NCI-H146 treated with DMSO at 0.1 percent for 48 hours (cell line): ENCODE data around the gene B9D1.

Source experiments
- DNase-seq: peaks from one replicate; lab custom pipeline; 2025; ENCODE audit not compliant: unreplicated experiment; lab: John Stamatoyannopoulos, UW

Gene B9D1

DNA sequence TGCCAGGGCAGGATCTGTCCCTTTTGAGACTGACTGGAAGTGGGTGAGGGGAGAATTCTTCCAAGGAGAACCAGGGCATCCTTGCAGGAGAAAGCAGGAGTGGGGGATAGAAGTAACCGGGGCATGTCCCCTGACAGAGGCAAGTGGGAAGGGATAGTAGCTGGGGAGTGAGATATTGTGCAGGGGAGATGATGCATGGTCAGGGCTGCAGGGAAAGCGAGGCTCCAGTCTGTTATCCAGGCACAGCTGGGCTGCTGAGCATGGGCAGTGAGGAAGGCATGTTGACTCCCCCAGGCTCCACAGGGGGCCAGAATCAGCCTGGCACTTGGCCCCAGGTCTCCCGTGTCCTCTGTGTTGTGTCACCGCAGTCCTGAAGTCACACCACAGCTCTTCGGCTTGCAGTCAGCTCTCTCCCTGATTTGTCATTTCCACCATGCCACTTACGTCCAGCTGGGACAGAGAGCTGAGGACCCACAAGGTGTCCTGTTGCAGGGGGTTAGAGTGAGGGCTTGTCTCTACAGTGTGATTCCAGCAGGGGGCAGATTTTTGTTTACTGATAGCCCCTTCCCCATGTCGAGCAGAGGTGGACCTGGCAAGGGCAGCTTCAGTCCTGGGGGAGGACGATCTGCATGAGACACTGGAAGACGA, 40.9 kb downstream of the B9D1 start:
- no peak for DNase-seq

GRCh38 chr17:19320876-19321275, 41.6 kb downstream of the B9D1 start:
- no peak for DNase-seq

DNA sequence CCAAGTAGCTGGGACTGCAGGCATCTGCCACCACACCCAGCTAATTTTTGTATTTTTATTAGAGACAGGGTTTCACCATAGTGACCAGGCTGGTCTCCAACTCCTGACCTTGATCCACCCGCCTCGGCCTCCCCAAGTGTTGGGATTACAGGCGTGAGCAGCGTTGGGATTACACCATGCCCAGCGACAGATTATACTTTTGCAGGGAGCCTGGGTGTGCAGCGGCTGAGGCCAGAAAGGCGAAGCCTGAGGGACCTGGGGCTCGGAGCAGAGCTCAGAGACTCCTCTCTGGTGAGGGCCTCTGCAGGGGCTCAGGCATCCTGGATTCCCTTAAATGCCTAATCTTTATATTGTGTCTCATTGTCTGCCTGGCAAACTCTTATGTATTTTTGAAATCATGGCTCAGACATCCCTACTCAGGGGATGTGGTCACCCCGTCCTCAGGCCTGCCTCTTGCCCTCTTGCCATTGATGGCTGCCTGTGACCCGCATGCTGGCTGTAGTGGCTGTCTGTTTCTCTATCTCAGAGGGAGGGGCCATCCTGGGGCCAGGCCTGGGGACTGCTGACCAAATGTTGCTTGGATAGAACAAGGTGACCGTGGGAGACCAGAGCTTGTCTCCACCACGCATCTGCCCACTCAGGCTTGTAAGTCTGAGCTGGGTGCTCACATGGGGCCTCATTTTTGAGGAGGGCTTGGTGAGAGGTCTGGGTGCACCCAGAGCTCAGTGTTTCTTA, 42.6 kb downstream of the B9D1 start:
- no peak for DNase-seq

DNA sequence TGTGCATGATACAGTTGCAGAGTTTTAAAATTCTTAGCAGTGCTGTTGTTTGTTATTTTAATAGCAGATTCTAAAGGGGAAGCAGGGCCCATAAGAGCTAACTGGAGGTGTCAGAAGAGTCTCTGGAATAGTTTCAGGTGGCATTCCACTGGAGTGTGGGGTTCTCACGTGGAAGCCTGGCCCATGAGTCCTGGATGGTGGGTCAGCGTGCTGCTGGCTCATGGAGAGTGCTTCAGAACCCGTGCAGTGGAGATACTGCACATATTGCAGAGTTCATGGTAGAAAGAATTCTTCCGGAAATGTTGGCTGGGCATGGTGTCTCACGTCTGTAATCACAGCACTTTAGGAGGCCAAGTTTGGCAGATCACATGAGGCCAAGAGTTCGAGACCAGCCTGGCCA, 43.9 kb downstream of the B9D1 start:
- no peak for DNase-seq

DNA sequence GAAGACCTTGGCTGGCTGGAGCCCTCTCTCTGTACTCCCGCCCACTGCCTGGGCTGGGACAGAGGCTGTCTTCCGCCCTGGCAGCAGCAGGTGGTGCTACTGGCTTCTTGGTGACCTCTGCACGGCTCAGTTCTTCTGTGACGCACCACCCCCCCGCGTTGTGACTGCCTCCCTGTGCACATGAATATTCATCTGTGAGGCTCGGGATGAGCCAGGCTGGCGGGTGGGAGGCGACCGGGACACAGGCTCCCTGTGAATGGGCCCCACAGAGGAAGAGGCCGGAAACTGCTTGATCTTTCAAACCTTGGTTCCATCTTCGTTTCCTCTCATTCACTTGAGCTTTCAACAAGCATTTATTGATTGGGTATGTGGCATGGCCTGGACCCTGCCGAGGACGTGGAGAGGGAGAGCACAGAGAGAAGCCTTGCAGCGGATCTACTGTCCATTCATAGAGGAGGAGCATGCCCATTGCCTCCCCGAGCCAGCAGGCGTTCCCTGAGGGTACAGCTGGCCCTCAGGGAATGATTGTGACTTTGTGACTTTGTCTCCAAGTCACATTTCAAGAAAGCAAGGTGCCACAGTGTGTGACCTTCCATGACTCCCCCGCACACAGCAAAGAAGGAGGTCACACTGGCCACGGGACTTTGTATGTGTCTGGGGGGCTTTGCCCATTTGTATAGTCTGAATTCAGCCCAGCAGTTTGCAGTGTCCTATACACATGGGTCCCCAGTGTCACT, 45.0 kb downstream of the B9D1 start:
- peak; percentile 63 for DNase-seq

DNA sequence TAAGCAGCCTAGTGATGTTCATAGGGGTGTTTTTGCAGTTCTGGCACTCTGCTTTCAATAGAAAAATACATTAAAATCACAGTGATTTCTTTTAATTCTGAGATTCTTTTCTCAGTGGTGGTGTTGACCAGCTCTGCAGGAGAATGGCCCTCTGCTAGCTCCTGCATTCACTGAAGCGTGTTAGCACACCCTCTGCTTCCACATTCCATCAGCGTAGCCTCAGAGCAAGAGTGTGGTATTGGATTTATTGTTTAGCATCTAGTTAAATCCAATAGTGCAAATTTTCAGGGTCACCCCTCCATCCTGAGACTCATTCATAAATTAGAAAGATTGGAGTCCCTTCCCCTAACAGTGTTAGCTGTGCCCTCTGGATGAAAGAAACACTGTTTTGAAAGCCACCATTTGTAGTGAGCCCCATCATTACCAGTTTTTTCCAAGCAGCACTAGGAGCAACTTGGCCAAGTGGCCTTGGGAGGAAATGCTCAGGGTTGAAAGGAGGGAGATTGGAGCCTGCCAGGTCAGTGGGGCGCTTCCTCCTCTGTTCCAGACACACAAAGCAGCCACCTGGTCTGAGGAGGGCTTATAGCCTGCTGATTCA, 45.7 kb downstream of the B9D1 start:
- no peak for DNase-seq

DNA sequence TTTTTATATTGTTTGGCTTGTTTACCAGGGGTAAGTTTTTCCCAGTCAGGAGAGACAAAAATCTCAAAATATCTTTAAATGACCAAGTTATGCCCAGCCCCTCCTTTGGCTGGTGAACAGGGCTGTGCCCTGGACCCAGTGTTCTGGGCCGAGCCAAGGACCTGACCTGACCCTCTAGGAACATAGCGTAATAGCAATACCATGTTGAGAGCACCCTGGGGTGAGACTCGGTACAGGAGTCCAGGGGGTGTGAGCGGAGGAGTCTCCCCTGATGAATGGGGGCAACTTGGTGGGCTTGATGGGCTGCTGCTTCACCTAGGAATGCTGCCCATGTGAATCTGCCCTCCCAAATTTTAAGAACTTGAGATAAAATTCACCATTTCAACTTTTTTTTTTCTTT, 47.4 kb downstream of the B9D1 start:
- no peak for DNase-seq

DNA sequence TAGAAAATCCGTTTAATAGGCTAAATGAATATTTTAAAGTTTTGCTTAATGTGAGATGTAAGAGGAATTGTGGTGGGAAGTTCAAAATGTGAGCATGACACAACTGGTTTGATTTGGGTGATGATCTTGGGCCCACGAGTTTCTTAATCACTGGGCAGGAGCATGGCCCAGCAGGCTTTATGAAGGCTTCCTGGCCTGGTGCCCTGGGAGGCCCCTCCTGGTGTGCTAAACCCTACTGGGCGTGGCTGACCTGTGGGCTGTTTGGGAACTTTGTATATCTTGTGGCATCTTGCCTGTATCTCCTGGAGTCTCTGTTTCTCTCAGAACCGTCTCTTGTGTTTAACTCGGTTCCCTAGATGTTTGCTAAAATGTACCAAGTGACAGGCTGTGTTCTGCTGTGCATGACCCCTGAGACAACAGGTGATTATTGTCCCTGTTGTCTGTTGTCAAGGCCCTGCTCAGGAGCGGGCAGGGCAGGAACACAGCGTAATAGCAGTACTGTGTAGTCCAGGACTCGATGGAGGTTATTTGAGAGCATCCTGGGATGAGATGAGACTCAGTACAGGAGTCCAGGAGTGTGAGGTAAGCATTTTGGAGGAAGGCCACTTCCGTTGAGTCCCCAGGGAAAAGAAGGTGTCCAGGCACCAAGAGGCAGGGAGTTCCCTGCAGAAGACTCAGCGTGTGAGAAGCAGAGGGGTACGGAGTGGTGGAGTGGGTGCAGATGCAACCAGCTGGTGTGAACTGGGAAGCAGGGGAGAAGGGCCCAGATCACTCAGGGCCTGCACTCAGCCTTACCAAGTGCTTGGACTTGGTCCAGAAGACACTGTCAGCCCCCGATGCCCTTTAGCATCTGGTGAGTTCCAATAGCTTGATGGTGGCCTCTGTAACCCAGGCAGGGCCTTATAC, 48.5 kb downstream of the B9D1 start:
- no peak for DNase-seq

- DNase-seq, result no peak
Measured at GRCh38 chr17:19313066-19313745, 49.3 kb downstream of the B9D1 start.

DNA sequence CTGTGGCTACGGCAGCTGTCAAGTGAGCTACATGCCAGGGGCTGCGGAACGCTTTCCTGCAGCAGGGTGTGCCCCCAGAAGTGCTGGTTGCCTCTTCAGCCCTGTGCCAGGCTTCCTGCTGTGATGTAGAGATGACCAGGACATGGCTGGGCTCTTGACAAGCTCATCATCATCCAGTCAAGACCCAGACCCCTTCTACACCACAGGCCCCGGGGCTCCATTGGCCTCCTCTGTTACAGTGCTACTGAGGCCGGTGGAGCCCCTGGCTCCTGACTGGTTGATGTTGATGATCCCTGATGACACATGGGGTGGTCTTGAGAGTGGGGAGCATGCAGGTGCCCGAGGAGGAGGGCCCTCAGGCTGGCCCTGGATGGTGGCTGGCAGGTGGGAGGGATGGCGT, 50.1 kb downstream of the B9D1 start:
- no peak for DNase-seq

DNA sequence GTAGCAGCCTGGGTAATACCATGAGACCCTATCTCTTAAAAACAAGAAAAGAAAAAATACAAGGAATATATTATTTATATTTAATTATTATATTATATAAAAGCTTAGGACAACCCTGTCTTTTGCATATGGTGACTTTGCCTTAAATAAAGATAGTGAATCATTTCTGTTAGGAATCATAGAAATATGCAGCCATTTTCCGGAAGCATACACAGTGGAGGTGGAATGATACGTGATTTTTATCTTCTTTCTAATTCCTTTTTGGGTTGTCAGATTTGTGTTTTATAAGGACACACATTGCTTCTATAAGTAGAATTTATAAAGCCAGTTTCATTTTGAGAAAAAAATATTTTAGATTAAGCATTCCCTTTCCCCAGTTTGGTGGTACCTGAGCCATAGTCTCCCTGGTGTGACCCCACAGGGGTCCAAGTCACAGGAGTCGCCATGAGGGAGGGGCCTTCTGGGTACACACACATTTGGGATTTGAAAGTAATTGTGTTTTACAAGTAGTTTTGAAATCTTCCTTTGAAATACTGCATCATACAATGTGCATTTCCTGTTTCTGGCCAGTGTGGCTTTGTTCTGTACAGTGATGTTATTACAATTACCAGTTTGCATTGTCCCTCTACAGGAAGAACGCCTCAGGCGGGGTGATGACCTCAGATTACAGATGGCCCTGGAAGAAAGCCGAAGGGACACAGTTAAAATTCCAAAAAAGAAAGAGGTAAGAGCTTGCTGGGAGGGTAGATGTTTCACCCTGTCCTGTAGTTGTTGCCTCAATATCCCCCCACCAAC, 50.9 kb downstream of the B9D1 start:
- peak; percentile 12 for DNase-seq

DNA sequence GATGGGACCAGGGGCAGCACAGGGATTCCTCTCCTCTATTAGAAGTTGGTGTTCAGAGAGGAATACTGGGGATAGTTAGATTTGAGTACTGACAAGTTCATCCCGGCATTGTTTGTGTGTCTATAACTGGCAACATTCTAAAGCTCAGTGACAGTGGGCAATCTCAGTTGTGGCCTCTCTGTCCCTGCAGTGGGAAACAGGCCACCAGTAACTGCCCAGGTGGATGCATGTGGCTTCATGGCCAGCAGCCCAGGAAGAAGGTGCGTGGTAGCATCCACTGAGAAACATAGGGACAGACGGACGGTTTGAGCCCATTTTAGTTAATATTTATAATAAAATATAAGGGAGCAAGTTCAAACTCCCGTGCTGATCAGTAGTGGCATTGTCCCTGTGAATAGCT, 51.5 kb downstream of the B9D1 start:
- DNase-seq, result no peak

DNA sequence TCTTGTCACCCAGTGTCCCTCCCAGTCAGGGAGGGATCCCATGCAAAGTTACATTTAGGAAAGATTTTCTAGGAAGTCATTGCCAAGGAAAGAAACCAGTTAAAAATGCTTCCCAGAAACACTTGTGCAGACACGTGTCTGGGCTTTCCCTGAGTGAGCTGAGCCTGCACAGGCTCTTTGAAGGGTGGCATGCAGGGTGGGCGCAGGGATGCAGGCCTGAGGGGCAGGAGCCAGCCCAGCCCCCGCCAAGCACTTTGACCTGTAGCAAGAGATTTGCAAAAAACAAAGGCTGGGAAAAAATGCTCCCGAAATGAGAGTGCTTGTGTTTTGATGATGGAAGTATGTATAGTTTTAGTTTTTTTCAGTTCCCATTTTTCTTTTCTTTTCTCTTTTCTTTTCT, 52.4 kb downstream of the B9D1 start:
- DNase-seq, result no peak

DNA sequence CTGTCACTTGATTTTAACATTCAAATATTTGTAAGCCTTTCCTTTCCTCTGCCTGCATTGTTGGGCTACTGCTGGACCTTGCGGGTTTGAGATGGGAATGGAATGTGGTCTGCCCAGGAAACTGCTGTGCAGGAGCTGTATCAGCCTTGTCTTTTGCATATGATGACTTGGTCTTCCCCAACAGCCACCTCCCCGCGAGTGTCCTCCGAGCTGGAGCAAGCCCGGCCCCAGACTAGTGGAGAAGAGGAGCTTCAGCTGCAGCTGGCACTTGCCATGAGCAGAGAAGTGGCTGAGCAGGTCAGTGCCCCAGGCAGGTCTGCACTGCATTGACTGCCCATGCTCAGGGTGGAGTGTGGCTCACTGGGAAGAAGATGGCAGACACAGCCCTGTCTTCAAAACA, 52.8 kb downstream of the B9D1 start:
- DNase-seq, result no peak

GRCh38 chr17:19308398-19308797, 54.1 kb downstream of the B9D1 start:
- no peak for DNase-seq

DNA sequence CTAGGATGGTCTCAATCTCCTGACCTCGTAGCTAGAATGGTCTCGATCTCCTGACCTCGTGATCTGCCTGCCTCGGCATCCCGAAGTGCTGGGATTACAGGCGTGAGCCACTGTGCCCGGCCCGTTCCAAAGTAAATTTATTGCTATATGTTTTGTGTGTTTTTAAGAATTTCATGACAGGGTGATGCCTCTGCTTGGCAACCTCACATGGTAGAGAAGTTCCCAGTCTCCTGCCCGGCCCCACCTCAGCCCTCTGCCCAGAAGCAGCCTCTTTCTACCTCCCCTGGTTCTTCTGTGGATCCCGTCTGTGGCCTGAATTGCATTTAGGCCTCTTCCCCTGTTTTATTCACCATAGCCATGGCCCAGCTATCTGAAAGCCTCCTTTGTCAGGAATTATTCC, 55.0 kb downstream of the B9D1 start:
- no peak for DNase-seq

GRCh38 chr17:19306160-19307111, 56.1 kb downstream of the B9D1 start:
- no peak for DNase-seq

DNA sequence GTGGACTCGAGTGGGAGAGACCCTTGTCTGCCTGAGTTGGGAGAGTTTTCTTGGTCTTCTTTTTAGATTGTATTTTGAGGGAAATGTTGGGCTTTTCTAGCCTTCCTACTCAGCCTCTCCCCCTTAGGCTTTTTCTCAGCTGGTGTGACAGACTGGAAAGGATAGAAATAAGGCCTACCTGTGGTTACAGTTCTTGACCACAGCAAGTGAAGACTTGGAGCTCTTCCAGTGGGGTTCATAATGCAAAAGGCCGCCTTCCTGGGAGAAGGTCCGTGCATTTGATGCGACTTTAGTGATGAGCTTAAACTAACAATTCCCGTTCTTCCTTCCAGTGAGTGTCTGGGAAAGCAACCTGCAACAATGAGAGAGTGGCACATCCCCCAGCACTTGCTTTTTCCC, 56.8 kb downstream of the B9D1 start:
- DNase-seq, result no peak
